DMS53 (cell line): ENCODE data around the gene HPCAL1.

Experiments used
- DNase-seq: peaks from one replicate; lab custom pipeline; 2025; lab: John Stamatoyannopoulos, UW

Gene HPCAL1

DNA sequence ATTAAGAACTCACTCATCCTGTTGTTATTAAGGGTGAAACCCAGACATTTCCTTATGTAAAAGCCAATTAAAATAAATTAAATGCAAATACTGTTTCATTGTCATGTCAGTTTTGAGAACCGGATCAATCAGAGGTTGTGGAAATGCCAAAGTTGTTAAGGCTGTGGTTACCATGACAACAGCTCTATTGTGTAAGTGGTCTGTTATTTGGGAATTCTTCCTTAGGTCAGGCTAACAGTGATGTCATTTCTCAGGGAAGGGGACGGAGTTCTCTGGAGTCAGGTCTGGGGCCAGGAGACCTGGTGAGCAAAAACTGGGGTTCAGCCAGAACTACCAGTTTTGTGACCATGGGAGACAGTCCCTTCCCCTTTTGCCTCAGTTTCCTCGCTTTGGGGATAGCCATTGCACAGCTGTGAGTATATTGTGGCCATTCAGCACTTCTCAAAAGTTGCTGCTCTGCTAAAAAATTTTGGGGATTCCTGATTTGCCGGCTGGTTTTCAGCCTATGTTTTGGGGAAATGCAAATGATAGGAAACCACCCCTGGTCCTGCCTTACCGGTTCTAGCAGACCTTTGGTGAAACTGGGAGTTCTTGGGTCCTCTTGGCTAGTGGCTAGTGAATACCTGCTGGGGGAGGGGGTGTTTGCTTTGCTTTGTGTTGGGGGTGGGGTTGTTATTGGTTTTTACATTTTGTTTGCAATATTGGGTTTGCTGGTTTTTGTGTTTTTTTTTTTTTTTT, 21.6 kb downstream of the HPCAL1 start:
- peak; percentile 47 for DNase-seq

DNA sequence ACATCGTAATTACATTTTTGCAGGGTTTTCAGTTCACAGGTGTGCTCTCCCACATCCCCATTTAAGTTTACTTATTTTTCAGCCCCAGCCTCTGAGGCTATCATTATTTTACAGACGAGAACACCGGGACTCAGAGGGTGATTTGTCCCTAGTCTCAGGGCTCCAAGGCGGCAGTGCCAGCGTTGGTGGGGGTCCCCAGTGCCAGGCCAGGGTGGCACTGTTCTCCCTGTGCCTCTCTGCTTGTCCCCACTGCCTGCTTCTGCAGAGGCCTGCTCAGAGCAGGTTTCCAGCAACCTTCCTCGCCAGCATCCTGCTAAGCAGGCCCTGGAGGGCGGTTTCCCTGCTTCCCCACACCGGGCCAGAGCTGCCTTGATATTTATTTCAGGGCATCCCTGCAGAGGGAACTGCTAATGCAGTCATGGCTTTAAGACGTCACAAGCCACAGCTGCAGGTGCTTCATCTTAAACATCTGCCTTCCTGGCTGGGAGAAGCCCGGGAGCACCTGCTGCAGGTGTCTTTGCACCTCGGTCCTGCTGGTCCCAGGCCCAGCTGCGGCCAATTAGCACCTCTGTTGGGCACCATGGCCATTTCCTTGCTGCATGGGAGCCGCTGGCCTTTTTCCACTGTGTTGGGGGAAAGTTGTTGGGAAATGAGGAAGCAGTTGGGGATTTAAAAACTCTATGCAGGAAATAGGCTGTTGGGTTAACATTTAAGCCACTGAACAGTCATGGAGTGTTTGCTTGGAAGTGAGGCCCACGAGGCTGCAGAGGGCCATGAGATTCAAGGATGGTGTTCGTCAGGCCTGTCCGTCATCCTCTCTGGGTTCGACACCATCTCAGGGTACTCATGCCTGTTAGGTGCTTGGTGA, 22.8 kb downstream of the HPCAL1 start:
- peak; percentile 96 for DNase-seq

DNA sequence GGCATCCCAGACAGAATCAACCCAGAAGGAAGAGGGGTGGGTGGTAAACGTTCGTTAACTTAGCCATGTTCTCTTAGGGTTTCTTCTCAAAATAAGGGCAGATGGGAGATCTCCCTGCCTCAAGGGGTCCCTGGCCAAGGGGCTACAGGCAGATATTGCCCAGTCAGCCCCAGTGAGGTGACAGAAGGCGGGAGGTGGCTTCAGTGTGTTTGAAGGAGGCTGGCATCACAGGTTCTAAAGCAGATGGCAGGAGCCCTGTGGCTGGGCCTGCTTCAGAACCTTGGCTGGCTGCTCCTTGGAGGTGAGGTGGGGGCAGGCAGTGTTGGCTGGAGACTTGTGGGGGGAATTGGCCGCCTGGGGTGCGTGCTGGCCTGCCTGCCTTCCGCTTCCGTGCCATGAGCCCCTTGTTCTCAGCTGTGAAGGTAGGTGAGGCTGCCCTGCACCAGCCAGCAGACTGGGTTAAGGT, 23.5 kb downstream of the HPCAL1 start:
- DNase-seq = peak; percentile 64

DNA sequence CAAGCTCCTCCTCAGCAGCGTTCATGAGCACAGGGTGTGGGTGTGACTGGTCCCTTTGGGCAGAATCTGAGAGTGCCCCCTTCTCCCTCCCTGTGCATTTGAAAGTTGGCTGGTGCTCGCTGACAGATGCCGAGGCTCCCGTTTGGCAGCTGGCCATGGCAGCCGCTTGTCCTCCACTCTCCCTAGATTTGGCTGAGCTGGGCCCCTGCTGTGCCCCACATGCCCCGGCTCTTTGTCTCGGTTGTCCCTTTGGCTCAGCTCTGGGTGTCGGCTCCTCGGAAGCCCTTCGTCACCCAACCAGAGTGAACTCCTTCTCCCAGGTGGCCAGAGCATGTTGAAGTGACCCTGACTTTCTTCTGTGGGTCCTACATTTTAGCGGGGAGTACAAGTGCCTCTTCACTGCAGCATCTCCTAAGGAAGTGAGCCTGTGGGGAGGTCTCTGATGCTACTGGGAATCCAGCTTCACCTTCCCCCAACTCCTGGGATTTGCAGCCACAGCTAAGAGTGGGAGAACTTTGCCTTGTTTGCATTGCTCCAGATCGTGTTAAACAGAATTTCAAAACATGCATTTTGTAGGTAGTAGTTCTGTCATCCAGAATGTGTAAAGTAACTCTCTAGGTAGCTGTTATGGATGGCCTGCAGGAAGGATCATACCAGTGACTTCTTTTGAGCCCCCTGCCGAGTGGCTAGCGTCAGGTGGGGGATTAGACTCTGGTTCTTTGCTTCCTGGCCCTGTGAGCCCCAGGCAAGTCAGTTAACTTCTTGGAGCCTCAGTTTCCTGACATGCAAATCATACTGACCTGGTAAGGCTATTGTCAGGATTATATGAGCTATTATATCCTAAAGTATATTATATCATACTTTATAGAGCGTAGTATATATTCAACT, 24.2 kb downstream of the HPCAL1 start:
- peak; percentile 57 for DNase-seq

DNA sequence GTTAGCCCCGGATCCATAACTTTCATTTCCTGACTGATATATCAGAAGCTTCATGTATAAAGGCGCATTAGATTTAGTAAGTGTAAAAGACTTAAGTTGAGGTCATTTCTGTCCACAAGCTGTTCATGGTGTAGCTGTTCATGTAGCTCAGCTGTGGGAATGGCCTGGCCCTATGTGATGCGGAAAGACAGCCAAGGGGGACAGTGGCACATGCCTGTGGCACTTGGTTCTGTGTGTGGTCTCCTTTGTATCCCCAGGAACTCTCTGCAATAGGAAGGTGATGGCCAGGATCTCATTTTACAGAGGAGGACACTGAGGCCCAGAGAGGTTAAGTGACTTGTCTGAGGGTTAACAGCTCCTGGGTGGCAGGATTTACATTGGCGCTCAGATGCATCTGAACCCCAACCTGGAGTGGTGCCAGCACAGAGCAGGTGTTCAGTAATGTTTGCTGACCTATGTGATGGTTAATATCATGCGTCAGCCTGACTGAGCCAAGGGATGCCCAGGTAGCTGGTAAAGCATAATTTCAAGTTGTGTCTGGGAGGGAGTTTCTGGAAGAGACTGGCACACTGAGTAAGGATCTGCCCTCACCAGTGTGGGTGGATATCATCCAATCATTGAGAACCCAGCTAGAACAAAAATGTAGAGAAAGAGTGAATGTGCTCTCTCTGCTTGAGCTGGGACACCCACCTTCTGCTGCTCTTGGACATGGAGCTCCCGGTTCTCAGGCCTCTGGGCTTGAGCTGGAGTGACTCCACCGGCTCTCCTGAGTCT, 25.4 kb downstream of the HPCAL1 start:
- peak; percentile 91 for DNase-seq

DNA sequence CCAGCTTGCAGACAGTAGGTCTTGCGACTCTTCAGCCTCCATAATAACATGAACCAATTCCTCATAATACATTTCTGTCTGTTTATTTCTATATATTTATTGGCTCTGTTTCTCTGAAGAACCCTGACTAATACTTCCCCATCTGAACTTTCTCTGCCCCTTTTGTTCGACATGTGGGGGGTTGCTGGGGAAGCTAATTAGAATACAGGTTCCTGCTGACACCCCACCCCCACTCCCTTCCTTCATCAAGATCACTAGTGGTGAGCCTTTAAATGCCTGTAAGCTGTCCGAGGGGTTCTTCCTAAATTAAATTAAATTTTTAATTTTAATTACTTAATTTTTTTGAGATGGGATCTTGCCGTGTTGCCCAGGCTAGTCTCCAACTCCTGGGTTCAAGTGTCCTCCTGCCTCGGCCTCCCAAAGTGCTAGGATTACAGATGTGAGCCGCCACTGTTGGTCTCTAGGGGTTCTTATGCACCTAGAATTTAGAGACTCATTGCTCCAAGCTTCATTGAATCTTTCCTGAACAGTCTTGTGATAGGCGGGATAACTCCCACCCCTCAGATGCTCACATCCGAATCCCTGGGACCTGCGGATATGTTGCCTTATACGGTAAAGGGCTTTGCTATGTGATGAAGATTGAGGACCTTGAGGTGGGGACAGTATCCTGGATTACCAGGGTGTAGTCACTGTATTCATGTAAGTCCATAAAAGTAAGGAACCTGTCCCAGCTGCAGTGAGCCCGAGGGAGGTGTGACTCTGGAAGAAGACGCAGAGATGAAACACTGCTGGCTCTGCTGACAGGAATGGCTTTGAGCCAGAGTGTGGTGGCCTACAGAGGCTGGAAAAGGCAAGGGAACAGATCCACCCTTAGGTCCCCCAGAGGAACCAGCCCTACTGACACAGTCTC, 26.2 kb downstream of the HPCAL1 start:
- no peak for DNase-seq

DNA sequence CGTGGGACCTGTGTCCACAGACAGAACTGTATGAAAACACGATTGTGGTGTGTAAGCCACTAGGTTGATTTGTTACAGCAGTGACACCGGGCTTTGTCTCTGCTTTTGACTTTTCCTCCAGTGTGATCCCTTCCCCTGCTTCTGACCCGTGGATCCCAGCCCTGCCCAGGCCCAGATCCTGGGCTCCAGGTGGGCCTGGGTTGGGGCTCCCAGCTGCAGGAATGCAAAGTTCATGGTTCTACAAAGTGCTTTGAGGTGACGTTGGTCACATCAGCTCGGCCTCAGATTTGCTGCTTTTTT, 26.8 kb downstream of the HPCAL1 start:
- DNase-seq = no peak

DNA sequence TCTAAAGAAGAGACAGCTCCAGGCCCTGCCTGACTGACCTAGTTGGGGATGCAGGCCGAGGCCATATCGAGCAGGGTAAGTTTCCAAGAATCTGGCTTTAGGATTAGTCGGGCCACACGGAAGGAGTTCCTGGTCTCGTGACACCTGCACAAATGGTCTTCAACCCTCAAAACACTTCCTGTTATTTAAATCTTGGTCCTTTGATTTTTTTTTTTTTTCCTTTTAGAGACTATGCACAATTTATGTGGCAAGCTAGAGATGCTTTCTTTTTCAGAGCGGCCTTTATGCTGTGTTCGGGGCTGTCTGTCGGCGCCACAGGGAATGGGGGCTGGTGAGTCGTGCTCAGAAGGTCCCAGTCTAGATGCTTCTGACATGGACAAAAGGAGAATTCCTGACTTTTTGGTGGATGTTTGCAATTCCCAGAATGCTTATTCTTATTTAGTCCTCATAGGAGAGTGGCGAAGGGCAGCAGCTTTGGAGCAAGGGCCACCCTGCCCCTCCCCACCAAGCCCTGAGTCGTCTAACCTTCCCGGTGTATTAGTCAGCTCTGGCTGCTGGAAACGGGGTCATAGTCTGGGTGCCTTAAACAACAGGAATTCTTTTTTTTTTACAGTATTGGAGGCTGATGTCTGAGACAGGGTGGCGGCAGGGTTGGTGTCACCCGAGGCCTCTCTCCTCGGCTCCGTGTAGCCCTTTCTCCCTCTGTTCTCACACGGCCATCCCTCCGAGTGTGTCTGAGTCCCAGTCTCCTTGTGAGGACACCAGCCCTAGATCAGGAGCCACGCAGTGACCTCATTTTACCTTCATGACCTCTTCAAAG, 27.4 kb downstream of the HPCAL1 start:
- DNase-seq = no peak

DNA sequence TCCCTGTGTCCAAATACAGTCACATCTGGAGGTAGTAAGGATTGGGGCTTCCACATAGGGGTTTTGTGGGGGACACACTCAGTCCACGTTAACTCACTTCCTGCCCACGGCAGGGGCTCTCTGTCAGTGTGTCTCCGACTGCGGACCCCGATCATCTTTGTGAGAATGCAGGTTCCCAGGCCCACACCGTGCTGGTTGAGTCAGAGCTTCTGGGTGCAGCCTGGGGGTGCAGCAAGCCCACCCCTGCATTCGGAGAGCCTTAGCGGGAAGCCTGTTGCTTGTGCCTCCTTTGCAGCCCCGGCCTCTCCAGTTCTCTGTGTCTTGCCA, 28.0 kb downstream of the HPCAL1 start:
- no peak for DNase-seq

DNA sequence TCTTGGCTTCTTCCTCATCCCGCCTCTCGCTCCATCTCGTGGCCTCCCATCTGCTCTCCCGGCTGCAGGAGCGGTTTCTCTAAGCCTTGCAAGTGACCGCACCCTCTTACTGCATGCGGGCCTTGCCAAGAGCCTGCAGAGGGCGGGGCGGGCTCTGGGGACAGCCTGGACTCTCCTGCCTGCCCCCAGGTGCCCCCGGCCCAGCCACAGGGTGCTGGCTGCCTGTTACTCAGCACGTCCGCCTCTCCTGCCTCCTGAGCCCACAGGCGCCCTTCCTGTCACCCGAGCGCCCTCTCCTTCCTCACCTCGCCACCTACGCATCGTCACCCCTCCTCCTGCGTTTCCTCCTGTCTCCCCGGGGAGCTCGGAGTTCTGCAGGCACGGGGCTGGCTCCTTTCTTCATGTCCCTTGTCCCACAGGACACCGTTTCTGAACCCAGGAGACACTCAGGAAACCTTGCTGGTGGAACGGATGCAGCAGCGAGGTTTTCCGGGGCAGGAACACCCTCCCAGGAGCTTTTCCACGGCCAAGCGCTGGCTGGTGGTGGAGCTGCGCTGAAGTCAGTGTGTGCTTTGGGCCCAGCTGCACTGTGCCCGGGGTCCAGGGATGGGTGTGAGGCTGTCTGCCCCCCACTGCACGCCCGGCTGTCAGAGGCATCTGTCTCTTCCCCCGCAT, 28.5 kb downstream of the HPCAL1 start:
- DNase-seq = no peak

DNA sequence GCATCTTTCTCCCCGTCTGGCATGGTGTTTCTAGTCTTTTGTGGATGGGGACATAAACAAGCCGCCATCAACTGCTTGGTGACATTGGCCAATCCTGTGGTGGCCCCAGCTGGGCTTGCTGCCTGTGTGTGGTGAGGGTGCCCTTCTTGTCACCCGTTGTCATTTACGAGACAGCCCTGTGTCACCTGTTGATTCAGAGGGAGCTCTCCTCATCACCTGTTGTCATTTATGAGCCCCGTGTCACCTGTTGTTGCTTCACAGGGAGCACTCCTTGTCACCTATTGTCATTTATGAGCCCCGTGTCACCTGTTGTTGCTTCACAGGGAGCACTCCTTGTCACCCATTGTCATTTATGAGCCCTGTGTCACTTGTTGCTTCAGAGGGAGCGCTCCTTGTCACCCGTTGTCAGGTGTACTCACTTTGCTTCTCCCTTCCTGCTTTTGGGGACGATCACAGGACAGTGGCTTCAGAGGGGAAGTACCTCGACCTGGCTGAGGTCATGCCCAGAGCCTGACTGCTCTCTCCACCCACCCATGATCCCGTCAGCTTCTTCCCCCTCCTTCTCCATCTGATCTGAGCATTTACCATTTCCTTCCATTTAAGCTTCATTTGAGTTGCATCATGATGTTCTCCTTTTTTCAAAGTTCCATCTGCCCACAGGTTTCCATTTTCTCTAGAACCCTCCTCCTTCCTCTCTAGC, 29.1 kb downstream of the HPCAL1 start:
- peak; percentile 43 for DNase-seq

DNA sequence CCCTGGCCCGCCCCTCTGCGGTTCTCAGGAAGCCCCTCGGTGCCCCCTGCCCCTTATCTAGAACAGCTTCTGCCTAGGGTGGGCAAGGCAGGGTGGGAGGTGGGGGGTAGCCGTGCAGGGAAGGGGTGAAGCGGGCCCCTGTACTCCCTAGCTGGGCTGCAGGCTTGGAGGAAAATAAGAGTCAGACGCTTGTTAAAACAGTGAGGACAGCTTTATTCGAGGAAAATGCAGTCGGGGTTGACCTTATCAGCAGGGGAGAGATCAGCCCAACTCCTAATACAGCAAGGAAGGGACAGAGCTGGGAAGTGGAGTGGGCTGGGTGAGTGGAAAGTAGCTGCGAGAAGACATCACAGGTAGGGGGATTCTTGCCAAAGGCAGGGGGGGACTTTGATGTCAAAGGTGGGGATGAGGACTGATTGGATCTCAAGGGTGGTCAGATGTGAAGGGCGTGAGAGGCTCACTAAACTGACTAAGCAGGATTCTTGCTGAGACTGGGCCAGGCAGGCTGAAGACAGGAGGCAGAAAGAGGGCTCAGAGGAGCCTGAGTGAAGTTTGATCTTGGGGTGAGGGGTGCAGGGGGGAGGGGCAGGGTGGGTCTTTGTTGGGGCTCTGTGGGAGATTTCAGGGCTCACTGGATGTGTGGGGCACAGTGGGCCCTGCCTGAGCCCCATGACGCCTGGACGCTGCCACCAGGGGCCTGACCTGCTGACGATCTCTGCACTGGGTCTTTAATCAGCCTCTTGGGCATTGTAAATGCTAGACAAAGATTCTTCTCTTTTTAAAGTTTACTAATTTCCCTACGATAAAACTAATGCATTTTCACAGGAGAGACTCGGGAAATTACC, 29.9 kb downstream of the HPCAL1 start:
- DNase-seq = no peak

DNA sequence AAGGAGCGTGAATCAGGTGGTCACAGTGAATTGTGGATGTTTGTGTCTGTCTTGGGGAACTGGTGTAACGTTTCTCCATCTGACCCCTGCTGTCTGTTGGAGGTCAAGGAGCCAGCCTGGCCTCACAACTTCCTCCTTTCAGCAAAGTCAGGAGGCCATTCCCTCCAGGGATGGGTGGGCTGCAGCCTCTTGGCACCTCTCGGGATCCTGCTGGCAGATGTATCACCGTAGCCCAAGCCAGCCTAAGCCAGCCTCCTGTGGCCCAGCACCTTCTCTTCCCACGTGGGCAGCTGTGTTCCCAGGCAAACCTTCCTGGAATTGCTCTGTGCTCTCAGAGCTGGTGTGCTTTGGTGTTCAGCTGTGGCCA, 30.5 kb downstream of the HPCAL1 start:
- no peak for DNase-seq

DNA sequence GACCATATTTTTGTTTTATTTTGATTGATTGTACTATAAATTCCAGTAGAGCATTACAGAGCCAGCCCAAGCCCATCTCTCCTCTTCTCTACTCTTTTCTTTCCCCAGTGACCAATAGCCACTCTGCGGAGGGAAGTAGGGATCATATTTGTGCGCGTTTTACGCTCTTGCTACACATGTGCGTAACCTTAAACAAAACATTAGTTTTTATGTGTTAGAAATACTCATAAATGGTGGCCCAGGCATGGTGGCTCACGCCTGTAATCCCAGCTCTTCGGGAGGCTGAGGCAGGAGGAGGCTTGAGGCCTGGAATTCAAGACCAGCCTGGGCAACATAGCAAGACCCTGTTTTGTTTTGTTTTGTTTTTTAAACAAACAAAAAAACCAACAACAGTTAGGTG, 31.3 kb downstream of the HPCAL1 start:
- DNase-seq = no peak

DNA sequence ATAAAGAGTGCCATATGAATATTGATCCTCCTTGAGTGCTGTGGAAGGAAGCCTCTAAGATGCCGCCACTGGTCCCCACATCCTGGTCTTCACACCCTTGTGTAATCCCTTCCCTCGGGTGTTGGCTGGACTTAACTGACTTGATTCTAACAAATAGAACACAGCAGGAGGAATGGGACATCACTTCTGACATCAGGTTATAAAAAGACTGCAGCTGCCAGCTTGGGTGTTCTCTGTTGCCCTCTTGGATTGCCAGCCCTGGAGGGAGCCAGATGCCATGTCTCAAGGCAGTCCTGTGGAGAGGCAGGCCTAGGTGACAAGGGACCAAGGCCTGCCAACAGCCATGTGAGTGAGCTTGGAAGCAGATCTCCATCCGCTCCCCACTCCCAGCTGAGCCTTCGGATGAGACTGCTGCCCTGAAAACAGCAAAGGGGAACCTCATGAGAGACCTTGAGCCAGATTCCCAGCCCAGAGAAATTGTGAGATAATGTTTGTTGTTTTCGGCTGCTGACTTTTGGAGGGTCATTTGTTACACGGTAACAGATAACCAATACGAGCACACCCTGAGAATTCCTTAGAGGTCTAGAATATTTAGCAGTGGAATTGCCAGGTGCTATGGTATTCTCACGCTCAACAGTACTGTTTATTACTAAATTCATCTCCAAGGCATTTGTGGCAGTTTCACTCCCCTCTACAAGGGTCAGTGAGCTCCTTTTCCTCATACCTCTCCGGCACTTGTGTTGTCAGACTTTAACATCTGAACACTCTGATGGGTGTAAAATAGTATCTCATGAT, 32.5 kb downstream of the HPCAL1 start:
- DNase-seq = no peak

DNA sequence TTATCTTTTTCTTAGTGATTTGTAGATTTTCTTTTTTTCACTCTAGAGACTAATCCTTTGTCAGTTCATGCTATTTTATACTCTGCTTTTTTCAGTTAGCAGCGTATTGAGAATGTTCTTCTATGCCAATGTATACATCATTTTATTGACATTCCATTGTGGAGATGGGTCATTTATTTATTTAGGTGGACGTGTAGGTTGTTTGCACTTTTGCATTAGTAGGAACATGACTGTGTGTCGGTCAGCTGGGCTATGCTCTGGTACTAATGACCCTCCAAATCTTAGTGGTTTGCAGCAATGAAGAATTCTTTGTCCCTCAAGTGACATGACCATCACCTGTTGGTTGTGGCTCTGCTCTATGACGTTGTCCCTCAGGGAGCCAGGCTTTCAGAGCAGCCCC, 33.6 kb downstream of the HPCAL1 start:
- peak; percentile 68 for DNase-seq
